Measurements from ENCODE around the gene EIF4EBP3.

- TF ChIP-seq, protein P1, sequence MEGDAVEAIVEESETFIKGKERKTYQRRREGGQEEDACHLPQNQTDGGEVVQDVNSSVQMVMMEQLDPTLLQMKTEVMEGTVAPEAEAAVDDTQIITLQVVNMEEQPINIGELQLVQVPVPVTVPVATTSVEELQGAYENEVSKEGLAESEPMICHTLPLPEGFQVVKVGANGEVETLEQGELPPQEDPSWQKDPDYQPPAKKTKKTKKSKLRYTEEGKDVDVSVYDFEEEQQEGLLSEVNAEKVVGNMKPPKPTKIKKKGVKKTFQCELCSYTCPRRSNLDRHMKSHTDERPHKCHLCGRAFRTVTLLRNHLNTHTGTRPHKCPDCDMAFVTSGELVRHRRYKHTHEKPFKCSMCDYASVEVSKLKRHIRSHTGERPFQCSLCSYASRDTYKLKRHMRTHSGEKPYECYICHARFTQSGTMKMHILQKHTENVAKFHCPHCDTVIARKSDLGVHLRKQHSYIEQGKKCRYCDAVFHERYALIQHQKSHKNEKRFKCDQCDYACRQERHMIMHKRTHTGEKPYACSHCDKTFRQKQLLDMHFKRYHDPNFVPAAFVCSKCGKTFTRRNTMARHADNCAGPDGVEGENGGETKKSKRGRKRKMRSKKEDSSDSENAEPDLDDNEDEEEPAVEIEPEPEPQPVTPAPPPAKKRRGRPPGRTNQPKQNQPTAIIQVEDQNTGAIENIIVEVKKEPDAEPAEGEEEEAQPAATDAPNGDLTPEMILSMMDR (IDR thresholded peaks at IDR 0.05; ENCODE audit: extremely low read depth in 1 of 2, insufficient read depth in 1 of 2, low read depth in 1 of 2, low read length in 2 of 2), result no peak
- no peak for TF ChIP-seq MAX (IDR thresholded peaks at IDR 0.05; ENCODE audit: insufficient read depth, insufficient read length)
- no peak for TF ChIP-seq POLR2A (IDR thresholded peaks at IDR 0.05; ENCODE audit: low read depth, low read length)
- no peak for TF ChIP-seq EZH2 (IDR thresholded peaks at IDR 0.05; ENCODE audit: borderline replicate concordance, low read depth, low read length, severe bottlenecking)
Observed at GRCh38 chr5:140565024-140565779, 17.7 kb downstream of the EIF4EBP3 start.

Data from endothelial cell of umbilical vein (primary cell).